ENCODE measurements around the gene THRA. TPM values are rescaled to one million over a fixed set of nuclear protein-coding genes. Genes with fewer than 3 reads are reported as not detected.

THRA gene
- total and polyA plus RNA-seq, 2 of the 8 experiments (the other 6 are each of a cell fraction or from before 2014, with no cell fraction given) = 6.4 to 10.2 TPM

GRCh38 chr17:40022961-40023541, 39.7 kb upstream of the THRA start:
- FAIRE-seq (no peak), DNase-seq (ENCODE audit: low read depth in 1 of 2, low spot score in 2 of 2) (no peak)
- no peak overlapping the region for H3K18ac ChIP-seq (ENCODE audit: extremely low read depth, low read length)
- H2AK5ac ChIP-seq (ENCODE audit: low read depth, low read length) = no peak overlapping the region
- H3K9ac ChIP-seq (replicated peaks in 1 of 4; ENCODE audit: extremely low read depth in 1 of 4, low read depth in 3 of 4, low read length in 3 of 4) = no peak overlapping the region
- H2BK5ac ChIP-seq (ENCODE audit: low read depth, low read length) = no peak overlapping the region; the same call in 1 of the 2 replicates
- H4K8ac ChIP-seq (ENCODE audit: extremely low read depth, insufficient read depth, low read length) = no peak overlapping the region
- H4K20me1 ChIP-seq (replicated peaks in 1 of 2; ENCODE audit: control insufficient read depth in 1 of 2, insufficient read depth in 2 of 2, low read length in 2 of 2) = peaks cover 0 to 2% of the 10 kb centered on the region in 2 experiments
- H3K4me1 ChIP-seq (replicated peaks in 1 of 4; ENCODE audit: control insufficient read depth in 3 of 4, insufficient read depth in 4 of 4, low read length in 3 of 4) = peaks cover 0 to 17% (median 13%) of the 10 kb centered on the region in 4 experiments; a peak in 6 of 7 replicates
- H2AFZ ChIP-seq (ENCODE audit: low read length) = no peak overlapping the region
- no peak overlapping the region for H3K23ac ChIP-seq (ENCODE audit: insufficient read length)
- no peak overlapping the region for H2BK120ac ChIP-seq (replicated peaks; ENCODE audit: low read depth, low read length)
- H3K9me3 ChIP-seq (ENCODE audit: insufficient read depth in 2 of 2, low read depth in 1 of 2, low read length in 1 of 2) = no peaks in the 10 kb centered on the region
- CTCF ChIA-PET (ENCODE audit: partially characterized antibody) = interaction anchor here (1.0 to 29.7 kb wide), 8 partner anchors 11 to 169 kb away, joined by 3 to 876 read pairs (median 26); partner anchors contain the start of genes CSF3, MED24 and THRA
- no peak overlapping the region for H3K4me3 ChIP-seq (ENCODE audit: extremely low read depth in 1 of 4, insufficient read depth in 2 of 4, low read depth in 3 of 4, low read length in 4 of 4)
- no peak overlapping the region for H2BK12ac ChIP-seq (ENCODE audit: low read depth, low read length)
- H3K56ac ChIP-seq (replicated peaks; ENCODE audit: insufficient read length, low read depth, low read length) = no peak overlapping the region
- H3K4me2 ChIP-seq (ENCODE audit: insufficient read depth in 1 of 2, low read depth in 2 of 2, low read length in 2 of 2) = no peak overlapping the region
- H3K36me3 ChIP-seq (ENCODE audit: control insufficient read depth in 2 of 4, insufficient read depth in 4 of 4, low read length in 3 of 4) = peaks cover 12 to 29% (median 25%) of the 10 kb centered on the region in 4 experiments
- H3K27ac ChIP-seq (ENCODE audit: low read depth, low read length) = no peak overlapping the region
- no peaks in the 10 kb centered on the region for H3K79me2 ChIP-seq (ENCODE audit: control insufficient read depth in 1 of 2, insufficient read depth in 2 of 2, low read length in 2 of 2)
- POLR2A ChIA-PET (ENCODE audit: partially characterized antibody) = interaction anchor here (1.1 to 1.2 kb wide), 3 partner anchors 9 to 84 kb away, joined by 3 to 4 read pairs (median 3); no protein-coding TSS in a partner anchor
- no peaks in the 10 kb centered on the region; the same call in 1 of the 2 replicates for H3K23me2 ChIP-seq (ENCODE audit: low read depth, low read length)
- H4K5ac ChIP-seq (ENCODE audit: insufficient read length, low read depth, low read length) = no peak overlapping the region
- H2BK15ac ChIP-seq (ENCODE audit: low read length) = no peak overlapping the region
- no peak overlapping the region for H3K4ac ChIP-seq (replicated peaks; ENCODE audit: insufficient read length, low read depth, low read length)
- no peak overlapping the region for H4K91ac ChIP-seq (replicated peaks; ENCODE audit: insufficient read length, low read length)
- WGBS, 2 experiments (ENCODE audit: extremely low coverage in 1 of 2, insufficient coverage in 1 of 2, insufficient read length in 1 of 2, insufficient replicate concordance in 2 of 2, low coverage in 1 of 2, low lambda C conversion rate in 2 of 2, missing lambda C conversion rate in 1 of 2) = 91% methylated on average over 19 of the region's 19 CpGs; no CpG with 5 or more reads in 1 of the 2 experiments
- H3K27me3 ChIP-seq (replicated peaks in 1 of 4; ENCODE audit: control insufficient read depth in 3 of 4, extremely low read depth in 1 of 4, insufficient read depth in 3 of 4, low read length in 3 of 4) = no peaks in the 10 kb centered on the region
- no peaks in the 10 kb centered on the region for H3K79me1 ChIP-seq (ENCODE audit: low read depth, low read length)
- no peak overlapping the region for H2BK20ac ChIP-seq (ENCODE audit: low read length)
- H3K14ac ChIP-seq (ENCODE audit: insufficient read length) = no peak overlapping the region
- TF ChIP-seq YY1 (IDR thresholded peaks at IDR 0.05; ENCODE audit: low read depth, low read length) = no peak
- no peak for TF ChIP-seq HDAC2 (IDR thresholded peaks at IDR 0.05; ENCODE audit: borderline replicate concordance in 1 of 2, low read depth in 2 of 2, low read length in 2 of 2)
- no peak for TF ChIP-seq GABPA (IDR thresholded peaks at IDR 0.05; ENCODE audit: borderline replicate concordance, insufficient read depth, low read length)
- no peak for TF ChIP-seq CEBPB (IDR thresholded peaks at IDR 0.05; ENCODE audit: low read depth, low read length)
- no peak for TF ChIP-seq BRCA1 (IDR thresholded peaks at IDR 0.05; ENCODE audit: low read depth, low read length)
- TF ChIP-seq CTBP2 (IDR thresholded peaks at IDR 0.05; ENCODE audit: borderline replicate concordance, insufficient read depth, insufficient read length, low read length) = no peak
- TF ChIP-seq CREB1 (IDR thresholded peaks at IDR 0.05) = no peak
- no peak for TF ChIP-seq EZH2 (IDR thresholded peaks at IDR 0.05; ENCODE audit: low read depth, low read length, severe bottlenecking)
- no peak for TF ChIP-seq SIRT6 (IDR thresholded peaks at IDR 0.05; ENCODE audit: low read length)
- TF ChIP-seq POLR2A (IDR thresholded peaks at IDR 0.05; ENCODE audit: control extremely low read depth in 1 of 2, low read depth in 2 of 2, low read length in 2 of 2) = no peak
- TF ChIP-seq TBP (IDR thresholded peaks at IDR 0.05; ENCODE audit: low read depth, low read length) = no peak
- TF ChIP-seq USF2 (IDR thresholded peaks at IDR 0.05; ENCODE audit: low read length) = no peak
- TF ChIP-seq ASH2L (IDR thresholded peaks at IDR 0.05; ENCODE audit: low read length) = no peak

All from H1 (cell line).